HCT116 (cell line): ENCODE data around the gene STK24. TPM values are rescaled to one million over a fixed set of nuclear protein-coding genes. Genes with fewer than 3 reads are reported as not detected.

Source experiments
- ATAC-seq: fragments of 200-7000 bp; cut with Tn5 transposase; 2 replicates; pipeline ENCODE4 v1.9.1; 2020; ENCODE audit warnings: mild to moderate bottlenecking, moderate library complexity
- BruUV-seq: library from RNA; stranded (reverse); fragments of 400-500 nt; replicated peaks from 2 replicates; lab custom pipeline; 2021; lab: Mats Ljungman, UMichigan
- CTCF ChIA-PET: fragments of 300-600 bp; sonication (Branson Sonifier 250); formaldehyde crosslinking; loops from one replicate; lab custom pipeline; 2021; ENCODE audit warnings: antibody characterized with exemption; lab: Charles Lee
- POLR2A ChIA-PET: fragments of 300-600, 350-600 bp; sonication (Branson Sonifier 250); formaldehyde crosslinking; loops from one replicate; lab custom pipeline; 2021; ENCODE audit warnings: antibody characterized with exemption; lab: Charles Lee
- RAD21 ChIA-PET, 2 experiments: fragments of 300-600 bp; sonication (Branson Sonifier 250); formaldehyde crosslinking; loops; one replicate each; lab custom pipeline; 2023; ENCODE audit warnings: low total read pairs in 2 of 2; ENCODE audit not compliant: uncharacterized antibody in 2 of 2, unreplicated experiment in 2 of 2, low non-redundant PET in 1 of 2; lab: Charles Lee
- DNase-seq: peaks from one replicate; pipeline ENCODE4 v3.0.0-alpha.2; 2010; ENCODE audit warnings: low read depth, low spot score
- H2AFZ ChIP-seq: fragments of 200-600 bp; shearing (Covaris generic), sonication (generic); 2 replicates; pipeline ENCODE4 v1.6.1; 2017; ENCODE audit warnings: low read depth, mixed run types, mixed read lengths, antibody characterized with exemption, low read length; ENCODE audit not compliant: poor library complexity, severe bottlenecking
- H3K27ac ChIP-seq: 2 replicates; pipeline ENCODE4 v1.5.1; 2012; ENCODE audit warnings: low read depth, low read length
- H3K27me3 ChIP-seq: fragments of 200-600 bp; sonication (generic); 2 replicates; pipeline ENCODE4 v1.6.1; 2016; ENCODE audit warnings: mixed run types, low read length, mixed read lengths; ENCODE audit not compliant: insufficient read depth
- H3K36me3 ChIP-seq, 2 experiments: fragments of 200-500 bp in 1 of 2; fragments of 200-600 bp in 1 of 2; sonication (Bioruptor generic) in 1 of 2; sonication (generic) in 1 of 2; 2 replicates each; pipeline versions ENCODE4 v1.5.1 to v1.6.1; 2014 to 2016; ENCODE audit warnings: low read length in 2 of 2, inconsistent platforms in 1 of 2, mixed read lengths in 1 of 2, mixed run types in 1 of 2; ENCODE audit not compliant: insufficient read depth in 2 of 2, control insufficient read depth in 1 of 2
- H3K4me1 ChIP-seq, 2 experiments: fragments of 200-600 bp in 1 of 2; sonication (generic) in 1 of 2; 2 replicates each; pipeline versions ENCODE4 v1.5.1 to v1.6.1; 2012 to 2017; ENCODE audit warnings: low read length in 2 of 2, inconsistent platforms in 1 of 2, mild to moderate bottlenecking in 1 of 2, mixed read lengths in 1 of 2, mixed run types in 1 of 2, moderate library complexity in 1 of 2; ENCODE audit not compliant: insufficient read depth in 2 of 2, control insufficient read depth in 1 of 2
- H3K4me2 ChIP-seq: fragments of 200-600 bp; sonication (generic); 2 replicates; pipeline ENCODE4 v1.6.1; 2017; ENCODE audit warnings: mixed run types, low read length, mixed read lengths
- H3K4me3 ChIP-seq, 2 experiments: fragments of 200-600 bp in 1 of 2; sonication (generic) in 1 of 2; replicated peaks in 1 of 2; 2 replicates each; pipeline ENCODE4 v1.5.1; 2011 to 2016; ENCODE audit warnings: low read length in 2 of 2, control low read depth in 1 of 2, low read depth in 1 of 2, mild to moderate bottlenecking in 1 of 2, mixed read lengths in 1 of 2, mixed run types in 1 of 2
- H3K79me2 ChIP-seq: fragments of 200-600 bp; sonication (generic); 2 replicates; pipeline ENCODE4 v1.6.1; 2017; ENCODE audit warnings: mild to moderate bottlenecking, mixed run types, low read length, moderate library complexity, mixed read lengths; ENCODE audit not compliant: insufficient read depth
- H3K9ac ChIP-seq: fragments of 200-600 bp; sonication (generic); 2 replicates; pipeline ENCODE4 v1.6.1; 2016; ENCODE audit warnings: low read length, mixed read lengths
- H3K9me2 ChIP-seq: fragments of 200-600 bp; sonication (generic), shearing (Covaris generic); 2 replicates; pipeline ENCODE4 v1.6.1; 2017; ENCODE audit warnings: mixed run types, mild to moderate bottlenecking, moderate library complexity; ENCODE audit not compliant: insufficient read depth
- H3K9me3 ChIP-seq, 2 experiments: fragments of 200-500 bp in 1 of 2; fragments of 200-600 bp in 1 of 2; sonication (Bioruptor generic) in 1 of 2; sonication (generic) in 1 of 2; 2 replicates each; pipeline ENCODE4 v1.6.1; 2014 to 2017; ENCODE audit warnings: low read length in 2 of 2, mixed read lengths in 2 of 2, inconsistent platforms in 1 of 2, low read depth in 1 of 2, mild to moderate bottlenecking in 1 of 2, mixed run types in 1 of 2, moderate library complexity in 1 of 2; ENCODE audit not compliant: control insufficient read depth in 1 of 2, insufficient read depth in 1 of 2
- H4K20me1 ChIP-seq: fragments of 200-600 bp; sonication (generic), shearing (Covaris generic); 2 replicates; pipeline ENCODE4 v1.6.1; 2017; ENCODE audit warnings: mixed run types, mild to moderate bottlenecking, moderate library complexity; ENCODE audit not compliant: insufficient read depth
- POLR2AphosphoS5 ChIP-seq: IDR thresholded peaks from 2 replicates; pipeline ENCODE4 v1.6.1; 2011; ENCODE audit warnings: mild to moderate bottlenecking, low read depth, low read length, moderate library complexity
- YY1 ChIP-seq: IDR thresholded peaks from 2 replicates; pipeline ENCODE4 v1.6.1; 2011; ENCODE audit warnings: low read length, low read depth, moderate library complexity, mild to moderate bottlenecking; ENCODE audit not compliant: insufficient replicate concordance; ENCODE audit errors: extremely low read depth
- intact Hi-C: fragments of 100-400 bp; cut with micrococcal nuclease; formaldehyde crosslinking; loops from 2 replicates; pipeline ENCODE4 v1.10.0; 2022
- total RNA-seq: library from RNA; stranded (reverse); gene quantifications from one replicate; pipeline ENCODE4 v1.2.1, GENCODE V29; 2021; ENCODE audit not compliant: unreplicated experiment
- TF ChIP-seq, protein P1 (sequence below): IDR thresholded peaks from 2 replicates; pipeline ENCODE4 v1.6.1; 2012; ENCODE audit warnings: low read depth

The STK24 gene
- total RNA-seq, 1 experiment from 2014 or later, result 137 TPM

DNA sequence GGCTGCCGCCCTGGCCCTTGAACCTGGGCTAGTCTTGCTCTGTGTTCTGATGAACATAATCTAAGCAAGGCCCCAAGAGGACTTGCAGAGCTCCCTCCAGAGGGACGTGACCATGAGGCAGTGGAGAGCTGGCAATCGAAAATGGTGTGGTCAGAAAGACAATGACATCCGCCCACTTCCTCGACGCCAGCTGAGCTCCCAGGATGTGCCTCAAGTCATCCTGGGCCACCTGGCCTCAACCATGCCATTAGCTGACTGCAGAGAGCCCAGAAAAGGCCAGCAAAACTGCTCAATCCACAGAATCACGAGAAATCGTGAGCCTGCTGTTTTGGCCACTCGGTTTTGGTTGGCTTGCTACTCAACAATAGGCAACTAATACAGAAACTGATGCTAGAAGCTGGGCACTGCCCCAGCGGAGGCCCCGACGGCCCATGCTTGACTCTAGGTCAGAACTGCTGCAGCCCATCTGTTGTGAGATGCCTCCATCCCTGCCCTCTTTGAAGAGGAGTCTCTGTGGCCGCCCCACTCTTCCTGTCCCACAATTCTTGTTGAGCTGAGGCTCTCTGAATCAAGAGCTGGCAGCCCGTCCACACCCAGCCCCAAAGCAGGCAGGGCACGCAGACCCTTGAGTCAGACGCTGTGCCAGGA is 53.3 kb downstream of the STK24 start (continued):
- TF ChIP-seq, protein P1, sequence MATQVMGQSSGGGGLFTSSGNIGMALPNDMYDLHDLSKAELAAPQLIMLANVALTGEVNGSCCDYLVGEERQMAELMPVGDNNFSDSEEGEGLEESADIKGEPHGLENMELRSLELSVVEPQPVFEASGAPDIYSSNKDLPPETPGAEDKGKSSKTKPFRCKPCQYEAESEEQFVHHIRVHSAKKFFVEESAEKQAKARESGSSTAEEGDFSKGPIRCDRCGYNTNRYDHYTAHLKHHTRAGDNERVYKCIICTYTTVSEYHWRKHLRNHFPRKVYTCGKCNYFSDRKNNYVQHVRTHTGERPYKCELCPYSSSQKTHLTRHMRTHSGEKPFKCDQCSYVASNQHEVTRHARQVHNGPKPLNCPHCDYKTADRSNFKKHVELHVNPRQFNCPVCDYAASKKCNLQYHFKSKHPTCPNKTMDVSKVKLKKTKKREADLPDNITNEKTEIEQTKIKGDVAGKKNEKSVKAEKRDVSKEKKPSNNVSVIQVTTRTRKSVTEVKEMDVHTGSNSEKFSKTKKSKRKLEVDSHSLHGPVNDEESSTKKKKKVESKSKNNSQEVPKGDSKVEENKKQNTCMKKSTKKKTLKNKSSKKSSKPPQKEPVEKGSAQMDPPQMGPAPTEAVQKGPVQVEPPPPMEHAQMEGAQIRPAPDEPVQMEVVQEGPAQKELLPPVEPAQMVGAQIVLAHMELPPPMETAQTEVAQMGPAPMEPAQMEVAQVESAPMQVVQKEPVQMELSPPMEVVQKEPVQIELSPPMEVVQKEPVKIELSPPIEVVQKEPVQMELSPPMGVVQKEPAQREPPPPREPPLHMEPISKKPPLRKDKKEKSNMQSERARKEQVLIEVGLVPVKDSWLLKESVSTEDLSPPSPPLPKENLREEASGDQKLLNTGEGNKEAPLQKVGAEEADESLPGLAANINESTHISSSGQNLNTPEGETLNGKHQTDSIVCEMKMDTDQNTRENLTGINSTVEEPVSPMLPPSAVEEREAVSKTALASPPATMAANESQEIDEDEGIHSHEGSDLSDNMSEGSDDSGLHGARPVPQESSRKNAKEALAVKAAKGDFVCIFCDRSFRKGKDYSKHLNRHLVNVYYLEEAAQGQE, result no peak
- no peak for TF ChIP-seq YY1

DNA sequence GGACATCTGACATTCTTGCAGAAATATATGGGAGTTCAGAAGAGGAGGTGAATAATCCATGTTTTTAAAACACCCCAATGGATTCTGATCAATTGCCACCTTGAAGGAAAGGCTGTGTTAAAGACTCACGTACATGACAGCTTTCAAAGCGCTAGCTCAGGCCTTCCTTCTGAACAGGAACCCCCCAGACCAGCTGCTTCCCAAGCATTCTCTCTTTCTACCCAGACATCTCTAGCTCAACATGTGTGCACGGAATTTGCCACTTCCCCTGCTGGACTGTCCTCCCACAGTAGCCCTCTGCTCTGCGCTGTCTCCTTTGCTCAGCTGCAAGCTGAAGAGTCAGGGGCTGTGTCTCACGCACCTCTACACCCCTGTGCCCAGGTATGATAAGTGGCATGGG is 54.5 kb downstream of the STK24 start:
- intact Hi-C loops, result no loop called here
- Histone ChIP-seq H3K9me2 (no peaks in the 10 kb centered on the region), H3K9ac (no peak overlapping the region), H3K36me3 (peaks cover 0 to 4% of the 10 kb centered on the region in 2 experiments; a peak in 1 of 4 replicates), H4K20me1 (peaks cover 8% of the 10 kb centered on the region; the same call in 1 of the 2 replicates), H3K4me1 (peaks cover 0 to 16% of the 10 kb centered on the region in 2 experiments; a peak in 1 of 4 replicates), H3K4me3 (no peak overlapping the region), H3K4me2 (no peak overlapping the region), H3K9me3 (no peaks in the 10 kb centered on the region), H3K27me3 (no peaks in the 10 kb centered on the region), H3K27ac (no peak overlapping the region), H3K79me2 (peaks cover 100% of the 10 kb centered on the region), H2AFZ (no peak overlapping the region)
- ATAC-seq, result no peak
- ChIA-PET RAD21 (no interaction called here), CTCF (no interaction called here), POLR2A (no interaction called here)
- no peak for TF ChIP-seq POLR2AphosphoS5
- no peak for DNase-seq
- BruUV-seq, result no TSS peak
